Measurements from ENCODE around the gene PJA1.

Gene PJA1

GRCh38 chrX:69142788-69143469, 22.3 kb downstream of the PJA1 start:
- Histone ChIP-seq H2AFZ (ENCODE audit: low read length) (no peak overlapping the region), H4K20me1 (ENCODE audit: insufficient read depth, low read length, poor library complexity, severe bottlenecking) (no peaks in the 10 kb centered on the region), H3K27me3 (ENCODE audit: insufficient read depth, low read length, poor library complexity, severe bottlenecking) (no peaks in the 10 kb centered on the region), H3K36me3 (ENCODE audit: insufficient read depth, low read length) (no peaks in the 10 kb centered on the region), H3K9me2 (replicated peaks; ENCODE audit: low read depth, low read length) (no peaks in the 10 kb centered on the region), H3K4me2 (ENCODE audit: low read depth, low read length, poor library complexity, severe bottlenecking) (no peak overlapping the region), H3K9ac (ENCODE audit: low read depth, low read length, poor library complexity, severe bottlenecking) (no peak overlapping the region), H3K9me3 (ENCODE audit: insufficient read depth, low read depth, low read length) (no peaks in the 10 kb centered on the region), H3F3A (ENCODE audit: low read depth) (no peaks in the 10 kb centered on the region), H3K4me1 (ENCODE audit: insufficient read depth, low read length, poor library complexity, severe bottlenecking) (no peaks in the 10 kb centered on the region), H3K79me2 (ENCODE audit: insufficient read depth, low read length) (no peaks in the 10 kb centered on the region), H3K4me3 (ENCODE audit: low read length, poor library complexity, severe bottlenecking) (no peak overlapping the region)
- TF ChIP-seq CTCF (conservative IDR thresholded peaks at IDR 0.05; ENCODE audit: low read length) = no peak

- H2AFZ ChIP-seq (ENCODE audit: low read length) = no peak overlapping the region
- H3K27me3 ChIP-seq (ENCODE audit: insufficient read depth, low read length, poor library complexity, severe bottlenecking) = no peaks in the 10 kb centered on the region
- no peak overlapping the region for H3K4me3 ChIP-seq (ENCODE audit: low read length, poor library complexity, severe bottlenecking)
- H3K9me3 ChIP-seq (ENCODE audit: insufficient read depth, low read depth, low read length) = no peaks in the 10 kb centered on the region
- no peaks in the 10 kb centered on the region for H3F3A ChIP-seq (ENCODE audit: low read depth)
- H3K9me2 ChIP-seq (replicated peaks; ENCODE audit: low read depth, low read length) = no peaks in the 10 kb centered on the region
- no peaks in the 10 kb centered on the region for H3K4me1 ChIP-seq (ENCODE audit: insufficient read depth, low read length, poor library complexity, severe bottlenecking)
- H3K4me2 ChIP-seq (ENCODE audit: low read depth, low read length, poor library complexity, severe bottlenecking) = no peak overlapping the region
- H4K20me1 ChIP-seq (ENCODE audit: insufficient read depth, low read length, poor library complexity, severe bottlenecking) = no peaks in the 10 kb centered on the region
- H3K36me3 ChIP-seq (ENCODE audit: insufficient read depth, low read length) = no peaks in the 10 kb centered on the region
- H3K79me2 ChIP-seq (ENCODE audit: insufficient read depth, low read length) = no peaks in the 10 kb centered on the region
- H3K9ac ChIP-seq (ENCODE audit: low read depth, low read length, poor library complexity, severe bottlenecking) = no peak overlapping the region
- TF ChIP-seq CTCF (conservative IDR thresholded peaks at IDR 0.05; ENCODE audit: low read length) (no peak), EZH2phosphoT487 (IDR thresholded peaks at IDR 0.05; ENCODE audit: borderline replicate concordance) (no peak)
These were observed 24.4 kb downstream of the PJA1 start for GRCh38 chrX:69140837-69141236.

GRCh38 chrX:69139516-69139915, 25.7 kb downstream of the PJA1 start:
- no peaks in the 10 kb centered on the region for H3K36me3 ChIP-seq (ENCODE audit: insufficient read depth, low read length)
- H3K4me1 ChIP-seq (ENCODE audit: insufficient read depth, low read length, poor library complexity, severe bottlenecking) = no peaks in the 10 kb centered on the region
- H4K20me1 ChIP-seq (ENCODE audit: insufficient read depth, low read length, poor library complexity, severe bottlenecking) = no peaks in the 10 kb centered on the region
- H2AFZ ChIP-seq (ENCODE audit: low read length) = no peak overlapping the region
- no peak overlapping the region for H3K4me3 ChIP-seq (ENCODE audit: low read length, poor library complexity, severe bottlenecking)
- H3K9ac ChIP-seq (ENCODE audit: low read depth, low read length, poor library complexity, severe bottlenecking) = no peak overlapping the region
- TF ChIP-seq EZH2phosphoT487 (IDR thresholded peaks at IDR 0.05; ENCODE audit: borderline replicate concordance) = no peak
- no peak for TF ChIP-seq CTCF (conservative IDR thresholded peaks at IDR 0.05; ENCODE audit: low read length)
- no peaks in the 10 kb centered on the region for H3K9me3 ChIP-seq (ENCODE audit: insufficient read depth, low read depth, low read length)
- no peaks in the 10 kb centered on the region for H3K27me3 ChIP-seq (ENCODE audit: insufficient read depth, low read length, poor library complexity, severe bottlenecking)
- H3K79me2 ChIP-seq (ENCODE audit: insufficient read depth, low read length) = no peaks in the 10 kb centered on the region
- H3F3A ChIP-seq (ENCODE audit: low read depth) = no peaks in the 10 kb centered on the region
- no peak overlapping the region for H3K4me2 ChIP-seq (ENCODE audit: low read depth, low read length, poor library complexity, severe bottlenecking)
- H3K9me2 ChIP-seq (replicated peaks; ENCODE audit: low read depth, low read length) = no peaks in the 10 kb centered on the region

All from Loucy (cell line).